ACC112 (cell line): Measurements from ENCODE around the gene SV2B.

Experiments
- H2AFZ ChIP-seq: fragments of 200-600 bp; sonication (generic); one replicate; pipeline ENCODE4 v1.6.0; 2017; ENCODE audit warnings: antibody characterized with exemption, low read length; ENCODE audit not compliant: unreplicated experiment
- H3K27ac ChIP-seq: fragments of 200-600 bp; sonication (generic); 2 replicates; pipeline ENCODE4 v1.5.1; 2014; ENCODE audit warnings: low read depth, mild to moderate bottlenecking, antibody characterized with exemption, low read length, moderate library complexity
- H3K27me3 ChIP-seq: fragments of 200-600 bp; sonication (generic); 2 replicates; pipeline ENCODE4 v1.6.1; 2014; ENCODE audit warnings: mild to moderate bottlenecking, antibody characterized with exemption, low read length, moderate library complexity, mixed read lengths; ENCODE audit not compliant: insufficient read depth
- H3K36me3 ChIP-seq: fragments of 200-600 bp; sonication (generic); 2 replicates; pipeline ENCODE4 v1.6.1; 2016; ENCODE audit warnings: mild to moderate bottlenecking, antibody characterized with exemption, low read length, moderate library complexity, mixed read lengths; ENCODE audit not compliant: insufficient read depth
- H3K4me1 ChIP-seq: fragments of 200-600 bp; sonication (generic); one replicate; pipeline ENCODE4 v1.6.1; 2016; ENCODE audit warnings: low read length, mixed read lengths; ENCODE audit not compliant: insufficient read depth, unreplicated experiment, control insufficient read depth
- H3K4me3 ChIP-seq: fragments of 200-600 bp; sonication (generic); 2 replicates; pipeline ENCODE4 v1.5.1; 2014; ENCODE audit warnings: mild to moderate bottlenecking, low read depth, low read length
- H3K79me2 ChIP-seq: fragments of 200-600 bp; sonication (generic); one replicate; pipeline ENCODE4 v1.6.0; 2016; ENCODE audit warnings: low read length; ENCODE audit not compliant: control insufficient read depth, unreplicated experiment, insufficient read depth

The SV2B gene

GRCh38 chr15:91122296-91122695, 22.2 kb downstream of the SV2B start:
- no peak overlapping the region for H2AFZ ChIP-seq
- peaks cover 41% of the 10 kb centered on the region for H3K27me3 ChIP-seq
- no peaks in the 10 kb centered on the region for H3K79me2 ChIP-seq
- no peaks in the 10 kb centered on the region for H3K4me1 ChIP-seq
- no peak overlapping the region for H3K4me3 ChIP-seq
- no peak overlapping the region for H3K27ac ChIP-seq
- no peaks in the 10 kb centered on the region for H3K36me3 ChIP-seq

GRCh38 chr15:91124132-91124531, 24.1 kb downstream of the SV2B start:
- no peaks in the 10 kb centered on the region for H3K4me1 ChIP-seq
- H2AFZ ChIP-seq: no peak overlapping the region
- peaks cover 40% of the 10 kb centered on the region for H3K27me3 ChIP-seq

GRCh38 chr15:91125162-91125561, 25.1 kb downstream of the SV2B start:
- H3K4me3 ChIP-seq: no peak overlapping the region
- no peaks in the 10 kb centered on the region for H3K4me1 ChIP-seq
- peaks cover 41% of the 10 kb centered on the region for H3K27me3 ChIP-seq
- no peak overlapping the region for H2AFZ ChIP-seq
- H3K79me2 ChIP-seq: no peaks in the 10 kb centered on the region
- no peak overlapping the region for H3K27ac ChIP-seq
- no peaks in the 10 kb centered on the region for H3K36me3 ChIP-seq

More at GRCh38 chr15:91124132-91124531, 24.1 kb downstream of the SV2B start:
- Histone ChIP-seq H3K36me3 (no peaks in the 10 kb centered on the region), H3K4me3 (no peak overlapping the region), H3K27ac (no peak overlapping the region), H3K79me2 (no peaks in the 10 kb centered on the region)

- no peaks in the 10 kb centered on the region for H3K36me3 ChIP-seq
- H3K27me3 ChIP-seq: peaks cover 48% of the 10 kb centered on the region
- H3K4me3 ChIP-seq: no peak overlapping the region
- no peaks in the 10 kb centered on the region for H3K4me1 ChIP-seq
- no peak overlapping the region for H2AFZ ChIP-seq
- H3K79me2 ChIP-seq: no peaks in the 10 kb centered on the region
- no peak overlapping the region for H3K27ac ChIP-seq
Observed at GRCh38 chr15:91126080-91126479, 26.0 kb downstream of the SV2B start.

- Histone ChIP-seq H3K27ac (no peak overlapping the region), H2AFZ (no peak overlapping the region), H3K79me2 (no peaks in the 10 kb centered on the region), H3K36me3 (no peaks in the 10 kb centered on the region), H3K4me3 (no peak overlapping the region), H3K27me3 (peaks cover 49% of the 10 kb centered on the region), H3K4me1 (no peaks in the 10 kb centered on the region)
Observed at GRCh38 chr15:91127236-91127955, 27.3 kb downstream of the SV2B start.

- Histone ChIP-seq H2AFZ (no peak overlapping the region), H3K4me3 (no peak overlapping the region), H3K27ac (no peak overlapping the region), H3K4me1 (no peaks in the 10 kb centered on the region), H3K79me2 (no peaks in the 10 kb centered on the region), H3K27me3 (peaks cover 55% of the 10 kb centered on the region), H3K36me3 (no peaks in the 10 kb centered on the region)
Observed at GRCh38 chr15:91128016-91128415, 28.0 kb downstream of the SV2B start.

GRCh38 chr15:91129436-91129835, 29.4 kb downstream of the SV2B start:
- Histone ChIP-seq H3K79me2 (no peaks in the 10 kb centered on the region), H3K27ac (no peak overlapping the region), H3K27me3 (peaks cover 59% of the 10 kb centered on the region), H2AFZ (no peak overlapping the region), H3K4me3 (no peak overlapping the region), H3K36me3 (no peaks in the 10 kb centered on the region), H3K4me1 (no peaks in the 10 kb centered on the region)

- no peaks in the 10 kb centered on the region for H3K36me3 ChIP-seq
- H3K27ac ChIP-seq: no peak overlapping the region
- H3K79me2 ChIP-seq: no peaks in the 10 kb centered on the region
- peak overlapping the region; percentile 8; the same call in 1 of the 2 replicates for H3K4me3 ChIP-seq
- H3K27me3 ChIP-seq: peaks cover 48% of the 10 kb centered on the region
- H2AFZ ChIP-seq: no peak overlapping the region
- H3K4me1 ChIP-seq: no peaks in the 10 kb centered on the region
Observed at GRCh38 chr15:91132079-91132478, 32.0 kb downstream of the SV2B start.

GRCh38 chr15:91133511-91133910, 33.5 kb downstream of the SV2B start:
- Histone ChIP-seq H3K79me2 (no peaks in the 10 kb centered on the region), H3K27me3 (peaks cover 35% of the 10 kb centered on the region), H3K4me1 (no peaks in the 10 kb centered on the region), H3K4me3 (no peak overlapping the region), H2AFZ (no peak overlapping the region), H3K36me3 (no peaks in the 10 kb centered on the region), H3K27ac (no peak overlapping the region)

GRCh38 chr15:91135201-91136130, 35.4 kb downstream of the SV2B start:
- H3K79me2 ChIP-seq: no peaks in the 10 kb centered on the region
- H3K4me3 ChIP-seq: no peak overlapping the region
- no peaks in the 10 kb centered on the region for H3K4me1 ChIP-seq
- no peak overlapping the region for H2AFZ ChIP-seq
- no peak overlapping the region for H3K27ac ChIP-seq
- H3K27me3 ChIP-seq: peaks cover 30% of the 10 kb centered on the region
- H3K36me3 ChIP-seq: no peaks in the 10 kb centered on the region
